ENCODE data around the gene IRGM. TPM values are rescaled to one million over a fixed set of nuclear protein-coding genes. Genes with fewer than 3 reads are reported as not detected.
"Not testable (repeated sequence)": the region's sequence is repeated elsewhere in the genome, so short reads cannot be mapped to it uniquely, and the experiment has no call there.

The IRGM gene
- total RNA-seq, 1 experiment from 2014 or later, result not detected

DNA sequence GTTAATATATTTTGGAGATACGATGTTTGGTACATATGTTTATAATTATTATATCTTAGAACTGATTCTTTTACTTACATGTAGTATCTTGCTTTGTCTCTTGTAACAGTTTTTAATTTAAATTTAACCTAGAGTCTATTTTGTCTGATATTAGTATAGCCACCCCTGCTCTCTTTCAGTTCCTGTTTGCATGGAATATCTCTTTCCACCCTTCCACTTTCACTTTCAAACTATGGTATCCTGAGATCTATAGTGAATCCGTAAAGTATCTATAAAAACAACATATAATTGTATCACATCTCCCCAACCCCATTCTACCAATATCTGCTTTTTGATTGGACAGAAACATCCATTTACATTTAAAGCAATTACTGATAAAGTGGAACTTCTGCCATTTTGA lies 7.2 kb downstream of the IRGM start:
- H3K9me3 ChIP-seq (ENCODE audit: insufficient read depth, low read depth), result no peaks in the 10 kb centered on the region; the same call in 1 of the 2 replicates
- no peak overlapping the region for H3K27ac ChIP-seq
- no peaks in the 10 kb centered on the region for H3K9me2 ChIP-seq (ENCODE audit: insufficient read depth)
- H3K36me3 ChIP-seq (ENCODE audit: low read depth), result no peaks in the 10 kb centered on the region
- BruUV-seq (replicated peaks), result no TSS peak
- no peak for DNase-seq
- no peaks in the 10 kb centered on the region for H4K20me1 ChIP-seq (ENCODE audit: insufficient read depth)
- H3K27me3 ChIP-seq (ENCODE audit: insufficient read depth, low read depth), result no peaks in the 10 kb centered on the region; the same call in 1 of the 2 replicates
- POLR2A ChIA-PET (ENCODE audit: unreplicated experiment), result no interaction called here
- TF ChIP-seq CTCF (conservative IDR thresholded peaks at IDR 0.05) (no peak), EZH2 (IDR thresholded peaks at IDR 0.05; ENCODE audit: low read depth) (no peak)
- intact Hi-C loops (cut with micrococcal nuclease; ENCODE audit: unreplicated experiment), result no loop called here
- H2AFZ ChIP-seq, result peak overlapping the region; percentile 28; the same call in 1 of the 2 replicates
- H3K4me1 ChIP-seq (replicated peaks; ENCODE audit: insufficient read depth), result no peaks in the 10 kb centered on the region
- H3K4me2 ChIP-seq, result peak overlapping the region; percentile 49; the same call in 1 of the 2 replicates
- H3K4me3 ChIP-seq, result no peak overlapping the region
- no peaks in the 10 kb centered on the region for H3F3A ChIP-seq (ENCODE audit: insufficient read depth, low read depth)
- H3K79me2 ChIP-seq (ENCODE audit: low read depth), result no peaks in the 10 kb centered on the region
- CTCF ChIA-PET, result no interaction called here

DNA sequence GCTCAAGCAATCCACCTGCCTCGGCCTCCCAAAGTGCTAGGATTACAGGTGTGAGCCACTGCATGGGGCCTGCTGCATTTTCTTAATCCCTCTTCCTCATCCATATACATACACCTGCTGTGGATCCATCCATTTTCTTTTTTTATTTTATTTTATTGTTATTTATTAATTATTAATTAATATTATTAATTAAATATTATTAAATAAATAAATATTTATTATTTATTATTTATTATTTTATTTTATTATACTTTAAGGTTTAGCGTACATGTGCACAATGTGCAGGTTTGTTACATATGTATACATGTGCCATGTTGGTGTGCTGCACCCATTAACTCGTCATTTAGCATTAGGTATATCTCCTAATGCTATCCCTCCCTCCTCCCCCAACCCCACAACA lies 10.4 kb downstream of the IRGM start:
- POLR2A ChIA-PET (ENCODE audit: unreplicated experiment); H3K4me2 ChIP-seq; H3K27me3 ChIP-seq (ENCODE audit: insufficient read depth, low read depth); CTCF ChIA-PET; H3K9me2 ChIP-seq (ENCODE audit: insufficient read depth); DNase-seq; H3K36me3 ChIP-seq (ENCODE audit: low read depth); intact Hi-C loops (cut with micrococcal nuclease; ENCODE audit: unreplicated experiment); H3K79me2 ChIP-seq (ENCODE audit: low read depth); H3F3A ChIP-seq (ENCODE audit: insufficient read depth, low read depth); H4K20me1 ChIP-seq (ENCODE audit: insufficient read depth); H3K4me3 ChIP-seq; H3K4me1 ChIP-seq (replicated peaks; ENCODE audit: insufficient read depth); H3K9me3 ChIP-seq (ENCODE audit: insufficient read depth, low read depth); H2AFZ ChIP-seq; H3K27ac ChIP-seq; BruUV-seq (replicated peaks): not testable (repeated sequence)

- Histone ChIP-seq H3K4me3 (no peak overlapping the region), H4K20me1 (ENCODE audit: insufficient read depth) (no peaks in the 10 kb centered on the region), H3K27me3 (ENCODE audit: insufficient read depth, low read depth) (no peaks in the 10 kb centered on the region), H3F3A (ENCODE audit: insufficient read depth, low read depth) (no peaks in the 10 kb centered on the region), H3K4me1 (replicated peaks; ENCODE audit: insufficient read depth) (no peaks in the 10 kb centered on the region), H3K36me3 (ENCODE audit: low read depth) (no peaks in the 10 kb centered on the region), H2AFZ (no peak overlapping the region), H3K9me3 (ENCODE audit: insufficient read depth, low read depth) (no peaks in the 10 kb centered on the region), H3K4me2 (no peak overlapping the region), H3K79me2 (ENCODE audit: low read depth) (no peaks in the 10 kb centered on the region), H3K9me2 (ENCODE audit: insufficient read depth) (no peaks in the 10 kb centered on the region), H3K27ac (no peak overlapping the region)
- ChIA-PET POLR2A (ENCODE audit: unreplicated experiment) (no interaction called here), CTCF (no interaction called here)
- no TSS peak for BruUV-seq (replicated peaks)
- TF ChIP-seq CTCF (conservative IDR thresholded peaks at IDR 0.05) (no peak), EZH2 (IDR thresholded peaks at IDR 0.05; ENCODE audit: low read depth) (no peak)
- no peak for DNase-seq
- intact Hi-C loops (cut with micrococcal nuclease; ENCODE audit: unreplicated experiment), result no loop called here
These were observed 14.0 kb downstream of the IRGM start for GRCh38 chr5:150860246-150860821.

DNA sequence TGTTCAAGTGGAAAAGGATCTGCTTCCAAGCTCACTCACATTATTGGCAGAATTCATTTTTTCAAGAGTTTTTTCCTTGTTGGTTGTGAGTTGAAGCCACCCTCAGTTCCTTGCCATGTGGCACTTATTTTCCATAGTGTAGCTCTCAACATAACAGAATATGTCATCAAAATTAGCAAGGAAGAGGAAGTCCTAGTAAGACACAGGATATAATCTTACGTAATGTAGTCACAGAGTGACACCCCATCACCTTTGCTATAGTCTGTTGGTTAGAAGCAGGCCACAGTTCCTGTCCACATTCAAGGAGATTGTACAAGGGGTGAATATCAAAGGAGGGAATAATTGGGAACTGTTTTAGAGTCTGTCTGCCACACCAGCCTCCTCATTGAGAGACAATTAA lies 15.7 kb downstream of the IRGM start:
- CTCF ChIA-PET, result no interaction called here

More for the DNA sequence above, 15.7 kb downstream of the IRGM start:
- DNase-seq, result no peak
- no peaks in the 10 kb centered on the region for H3F3A ChIP-seq (ENCODE audit: insufficient read depth, low read depth)
- TF ChIP-seq EZH2 (IDR thresholded peaks at IDR 0.05; ENCODE audit: low read depth), result no peak
- no peak for TF ChIP-seq CTCF (conservative IDR thresholded peaks at IDR 0.05)
- H3K27me3 ChIP-seq (ENCODE audit: insufficient read depth, low read depth), result no peaks in the 10 kb centered on the region; the same call in 1 of the 2 replicates
- no TSS peak for BruUV-seq (replicated peaks)
- no peak overlapping the region for H3K27ac ChIP-seq
- H3K79me2 ChIP-seq (ENCODE audit: low read depth), result no peaks in the 10 kb centered on the region
- H3K36me3 ChIP-seq (ENCODE audit: low read depth), result no peaks in the 10 kb centered on the region
- no peaks in the 10 kb centered on the region for H4K20me1 ChIP-seq (ENCODE audit: insufficient read depth)
- intact Hi-C loops (cut with micrococcal nuclease; ENCODE audit: unreplicated experiment), result no loop called here
- no peak overlapping the region for H3K4me2 ChIP-seq
- no peaks in the 10 kb centered on the region for H3K9me3 ChIP-seq (ENCODE audit: insufficient read depth, low read depth)
- POLR2A ChIA-PET (ENCODE audit: unreplicated experiment), result no interaction called here
- H2AFZ ChIP-seq, result no peak overlapping the region
- H3K9me2 ChIP-seq (ENCODE audit: insufficient read depth), result no peaks in the 10 kb centered on the region
- H3K4me3 ChIP-seq, result no peak overlapping the region
- no peaks in the 10 kb centered on the region for H3K4me1 ChIP-seq (replicated peaks; ENCODE audit: insufficient read depth)

Measured in PC-9 (cell line).